IPS DF 4.7 (cell line): Measurements from ENCODE around the gene PCDHGA8.
"Not testable (repeated sequence)": the region's sequence is repeated elsewhere in the genome, so short reads cannot be mapped to it uniquely, and the experiment has no call there.

Experiments used
- DNase-seq: peaks from one replicate; pipeline ENCODE4 v3.0.0-alpha.2; 2013; ENCODE audit warnings: low spot score; ENCODE audit errors: extremely low read depth

PCDHGA8 gene

GRCh38 chr5:141371572-141372475 is 20.6 kb upstream of the PCDHGA8 start:
- DNase-seq: no peak

GRCh38 chr5:141373673-141374317 is 18.6 kb upstream of the PCDHGA8 start, which contains the start of gene PCDHGA6:
PCDHGA6 (plus strand) TSS chr5:141373891; CDS start chr5:141374084, 193 bp downstream.
- DNase-seq: no peak

DNA sequence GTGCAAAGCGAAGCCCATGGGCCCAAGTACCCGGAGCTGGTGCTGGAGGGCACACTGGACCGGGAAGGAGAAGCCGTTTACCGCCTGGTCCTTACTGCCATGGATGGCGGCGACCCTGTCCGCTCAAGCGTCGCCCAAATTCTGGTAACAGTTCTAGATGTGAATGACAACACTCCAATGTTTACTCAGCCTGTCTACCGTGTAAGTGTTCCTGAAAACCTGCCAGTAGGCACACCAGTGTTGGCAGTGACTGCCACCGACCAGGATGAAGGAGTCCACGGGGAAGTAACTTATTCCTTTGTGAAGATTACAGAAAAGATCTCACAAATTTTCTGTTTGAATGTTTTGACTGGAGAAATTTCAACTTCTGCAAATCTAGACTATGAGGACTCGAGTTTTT is 17.8 kb upstream of the PCDHGA8 start:
- no peak for DNase-seq

DNA sequence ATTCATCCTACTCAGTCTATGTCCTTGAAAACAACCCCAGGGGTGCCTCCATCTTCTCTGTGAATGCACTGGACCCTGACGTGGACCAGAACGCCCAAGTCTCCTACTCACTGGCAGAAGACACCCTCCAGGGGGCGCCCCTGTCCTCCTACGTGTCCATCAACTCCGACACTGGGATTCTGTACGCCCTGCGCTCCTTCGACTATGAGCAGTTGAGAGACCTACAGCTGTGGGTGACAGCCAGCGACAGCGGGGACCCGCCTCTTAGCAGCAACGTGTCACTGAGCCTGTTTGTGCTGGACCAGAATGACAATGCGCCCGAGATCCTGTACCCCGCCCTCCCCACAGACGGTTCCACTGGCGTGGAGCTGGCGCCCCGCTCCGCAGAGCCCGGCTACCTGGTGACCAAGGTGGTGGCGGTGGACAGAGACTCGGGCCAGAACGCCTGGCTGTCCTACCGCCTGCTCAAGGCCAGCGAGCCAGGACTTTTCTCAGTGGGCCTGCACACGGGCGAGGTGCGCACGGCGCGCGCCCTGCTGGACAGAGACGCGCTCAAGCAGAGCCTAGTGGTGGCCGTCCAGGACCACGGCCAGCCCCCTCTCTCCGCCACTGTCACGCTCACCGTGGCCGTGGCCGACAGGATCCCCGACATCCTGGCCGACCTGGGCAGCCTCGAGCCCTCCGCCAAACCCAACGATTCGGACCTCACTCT is 16.8 kb upstream of the PCDHGA8 start:
- DNase-seq: not testable (repeated sequence)

DNA sequence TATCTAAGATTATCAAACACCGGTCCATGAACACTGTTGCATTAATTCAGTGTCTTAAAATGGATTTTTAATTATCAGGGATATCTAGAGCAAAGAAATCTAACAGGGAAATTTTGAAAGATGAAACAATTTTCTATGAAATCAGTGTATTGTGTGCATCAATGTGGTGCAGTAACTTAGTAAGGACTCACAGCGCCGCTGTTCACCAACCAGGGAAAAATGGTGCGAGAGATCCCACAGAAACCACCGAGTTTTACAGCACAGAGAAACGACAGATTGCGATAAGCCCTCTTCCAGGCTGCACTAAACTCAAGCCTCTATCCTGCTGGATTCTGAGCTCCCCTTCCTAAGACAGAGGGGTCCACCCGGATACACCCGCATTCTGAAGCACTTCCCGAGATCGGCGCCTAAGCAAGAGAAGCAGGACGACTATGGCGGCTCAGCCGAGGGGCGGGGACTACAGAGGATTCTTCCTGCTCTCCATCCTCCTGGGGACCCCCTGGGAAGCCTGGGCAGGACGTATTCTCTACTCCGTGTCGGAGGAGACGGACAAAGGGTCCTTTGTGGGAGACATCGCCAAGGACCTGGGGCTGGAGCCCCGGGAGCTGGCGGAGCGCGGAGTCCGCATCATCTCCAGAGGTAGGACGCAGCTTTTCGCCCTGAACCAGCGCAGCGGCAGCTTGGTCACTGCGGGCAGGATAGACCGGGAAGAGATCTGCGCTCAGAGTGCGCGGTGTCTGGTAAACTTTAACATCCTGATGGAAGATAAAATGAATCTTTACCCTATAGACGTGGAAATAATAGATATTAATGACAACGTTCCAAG is 9.8 kb upstream of the PCDHGA8 start, which contains the start of gene PCDHGA7:
Gene PCDHGA7, plus strand, starts transcription at position 274 of the 826 bp plus-strand sequence. Its CDS starts 158 bp downstream, at position 432.
- DNase-seq: no peak

DNA sequence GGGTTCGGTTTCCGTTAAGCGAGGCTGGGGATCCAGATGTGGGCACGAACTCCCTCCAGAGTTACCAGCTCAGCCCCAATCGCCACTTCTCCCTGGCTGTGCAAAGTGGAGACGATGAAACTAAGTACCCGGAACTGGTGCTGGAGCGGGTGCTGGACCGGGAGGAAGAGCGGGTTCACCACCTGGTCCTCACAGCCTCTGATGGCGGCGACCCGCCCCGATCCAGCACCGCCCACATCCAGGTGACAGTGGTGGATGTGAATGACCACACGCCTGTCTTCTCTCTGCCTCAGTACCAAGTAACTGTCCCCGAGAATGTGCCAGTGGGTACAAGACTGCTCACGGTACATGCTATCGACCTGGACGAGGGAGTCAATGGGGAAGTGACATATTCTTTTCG is 9.1 kb upstream of the PCDHGA8 start:
- no peak for DNase-seq

- DNase-seq: no peak
Observed at GRCh38 chr5:141384471-141385267, 7.8 kb upstream of the PCDHGA8 start.

- not testable (repeated sequence) for DNase-seq
Observed at GRCh38 chr5:141387557-141388311, 4.7 kb upstream of the PCDHGA8 start, which contains the start of gene PCDHGB4. PCDHGB4 (plus strand) TSS chr5:141387698; CDS start chr5:141387885, 187 bp downstream.

DNA sequence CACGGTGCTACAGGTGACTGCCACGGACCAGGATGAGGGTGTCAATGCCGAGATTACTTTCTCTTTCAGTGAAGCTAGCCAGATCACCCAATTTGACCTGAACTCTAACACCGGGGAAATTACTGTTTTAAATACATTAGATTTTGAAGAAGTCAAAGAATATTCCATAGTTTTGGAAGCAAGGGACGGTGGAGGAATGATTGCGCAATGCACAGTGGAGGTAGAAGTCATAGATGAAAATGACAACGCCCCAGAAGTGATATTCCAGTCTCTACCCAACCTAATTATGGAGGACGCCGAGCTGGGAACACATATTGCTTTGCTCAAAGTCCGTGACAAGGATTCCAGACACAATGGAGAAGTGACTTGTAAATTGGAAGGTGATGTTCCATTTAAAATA is 3.8 kb upstream of the PCDHGA8 start:
- no peak for DNase-seq

DNA sequence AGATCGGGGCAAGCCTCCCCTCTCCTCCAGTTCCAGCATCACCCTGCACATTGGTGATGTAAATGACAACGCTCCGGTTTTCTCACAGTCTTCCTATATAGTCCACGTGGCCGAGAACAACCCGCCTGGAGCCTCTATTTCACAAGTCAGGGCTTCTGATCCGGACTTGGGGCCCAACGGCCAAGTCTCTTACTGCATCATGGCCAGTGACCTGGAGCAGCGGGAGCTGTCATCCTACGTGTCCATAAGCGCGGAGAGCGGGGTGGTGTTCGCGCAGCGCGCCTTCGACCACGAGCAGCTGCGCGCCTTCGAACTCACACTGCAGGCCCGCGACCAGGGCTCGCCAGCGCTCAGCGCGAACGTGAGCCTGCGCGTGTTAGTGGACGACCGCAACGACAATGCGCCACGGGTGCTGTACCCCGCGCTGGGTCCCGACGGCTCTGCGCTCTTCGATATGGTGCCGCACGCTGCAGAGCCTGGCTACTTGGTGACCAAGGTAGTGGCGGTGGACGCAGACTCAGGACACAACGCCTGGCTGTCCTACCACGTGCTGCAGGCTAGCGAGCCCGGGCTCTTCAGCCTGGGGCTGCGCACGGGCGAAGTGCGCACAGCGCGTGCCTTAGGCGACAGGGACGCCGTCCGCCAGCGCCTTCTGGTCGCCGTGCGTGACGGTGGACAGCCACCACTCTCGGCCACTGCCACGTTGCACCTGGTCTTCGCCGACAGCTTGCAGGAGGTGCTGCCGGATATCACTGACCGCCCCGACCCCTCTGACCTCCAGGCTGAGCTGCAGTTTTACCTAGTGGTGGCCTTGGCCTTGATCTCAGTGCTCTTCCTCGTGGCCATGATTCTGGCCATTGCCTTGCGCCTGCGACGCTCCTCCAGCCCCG is 3.0 kb upstream of the PCDHGA8 start:
- no peak for DNase-seq

- no peak for DNase-seq
Observed at GRCh38 chr5:141393267-141393666, 834 bp downstream of the PCDHGA8 start.

- not testable (repeated sequence) for DNase-seq
Observed at GRCh38 chr5:141394401-141395187, 2.2 kb downstream of the PCDHGA8 start.

DNA sequence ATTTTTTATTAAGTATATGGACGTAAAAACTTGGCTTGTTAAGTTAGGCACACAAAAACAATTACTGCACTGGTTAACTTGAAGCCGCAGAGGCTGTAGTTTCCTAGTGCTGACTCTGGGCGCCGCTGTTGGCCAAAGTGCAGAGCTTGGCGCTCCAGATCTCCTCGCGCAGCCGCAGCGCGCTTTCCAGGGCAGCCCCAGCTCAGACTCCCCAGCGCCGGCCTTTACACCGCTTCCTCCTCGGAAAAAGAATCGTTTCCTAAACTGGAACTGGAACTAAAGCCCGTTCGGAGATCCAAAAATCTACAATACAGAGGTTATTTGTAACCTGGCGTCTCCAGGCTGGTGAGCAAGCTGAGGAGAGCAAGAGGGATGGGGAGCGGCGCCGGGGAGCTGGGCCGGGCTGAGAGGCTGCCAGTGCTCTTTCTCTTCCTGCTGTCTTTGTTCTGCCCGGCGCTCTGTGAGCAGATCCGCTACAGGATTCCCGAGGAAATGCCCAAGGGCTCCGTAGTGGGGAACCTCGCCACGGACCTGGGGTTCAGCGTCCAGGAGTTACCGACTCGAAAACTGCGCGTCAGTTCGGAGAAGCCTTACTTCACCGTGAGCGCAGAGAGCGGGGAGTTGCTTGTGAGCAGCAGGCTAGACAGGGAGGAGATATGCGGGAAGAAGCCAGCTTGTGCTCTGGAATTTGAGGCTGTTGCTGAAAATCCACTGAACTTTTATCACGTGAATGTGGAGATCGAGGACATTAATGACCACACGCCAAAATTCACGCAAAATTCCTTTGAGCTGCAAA is 5.5 kb downstream of the PCDHGA8 start, which contains the start of gene PCDHGB5:
Gene PCDHGB5, plus strand, starts transcription at position 192 of the 796 bp plus-strand sequence. Its CDS starts 181 bp downstream, at position 373.
- not testable (repeated sequence) for DNase-seq

GRCh38 chr5:141398608-141399007 is 6.2 kb downstream of the PCDHGA8 start:
- no peak for DNase-seq

DNA sequence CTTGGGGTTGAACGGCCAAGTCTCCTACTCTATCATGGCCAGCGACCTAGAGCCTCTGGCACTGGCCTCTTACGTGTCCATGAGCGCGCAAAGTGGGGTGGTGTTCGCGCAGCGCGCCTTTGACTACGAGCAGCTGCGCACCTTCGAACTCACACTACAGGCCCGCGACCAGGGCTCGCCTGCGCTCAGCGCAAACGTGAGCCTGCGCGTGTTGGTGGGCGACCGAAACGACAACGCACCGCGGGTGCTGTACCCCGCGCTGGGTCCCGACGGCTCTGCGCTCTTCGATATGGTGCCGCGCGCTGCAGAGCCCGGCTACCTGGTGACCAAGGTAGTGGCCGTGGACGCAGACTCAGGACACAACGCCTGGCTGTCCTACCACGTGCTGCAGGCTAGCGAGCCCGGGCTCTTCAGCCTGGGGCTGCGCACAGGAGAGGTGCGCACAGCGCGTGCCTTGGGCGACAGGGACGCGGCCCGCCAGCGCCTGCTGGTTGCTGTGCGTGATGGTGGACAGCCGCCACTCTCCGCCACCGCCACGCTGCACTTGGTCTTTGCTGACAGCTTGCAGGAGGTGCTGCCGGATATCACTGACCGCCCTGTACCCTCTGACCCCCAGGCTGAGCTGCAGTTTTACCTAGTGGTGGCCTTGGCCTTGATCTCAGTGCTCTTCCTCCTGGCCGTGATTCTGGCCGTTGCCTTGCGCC is 7.3 kb downstream of the PCDHGA8 start:
- DNase-seq: no peak
